Astrocyte (in vitro differentiated cells and primary cell): Measurements from ENCODE around the gene SCUBE1. TPM values are rescaled to one million over a fixed set of nuclear protein-coding genes. Genes with fewer than 3 reads are reported as not detected.
A peak's percentile ranks its signal among the peaks of the same experiment; 100 is the strongest.

Experiments used
- DNase-seq: peaks from one replicate; pipeline ENCODE4 v3.0.0-alpha.2; 2010; ENCODE audit warnings: low read depth
- FAIRE-seq: peaks from 2 replicates; lab custom pipeline; 2011; peaks lifted over from hg19 to GRCh38; lab: Jason Lieb, UNC
- H2AFZ ChIP-seq: 2 replicates; pipeline ENCODE4 v1.6.0; 2012; ENCODE audit warnings: low read depth, low read length, inconsistent platforms
- H3K27ac ChIP-seq: 2 replicates; pipeline ENCODE4 v1.5.1; 2011; ENCODE audit warnings: low read depth, low read length, inconsistent platforms
- H3K27me3 ChIP-seq: 2 replicates; pipeline ENCODE4 v1.6.0; 2011; ENCODE audit warnings: low read length, inconsistent platforms; ENCODE audit not compliant: insufficient read depth
- H3K36me3 ChIP-seq: 2 replicates; pipeline ENCODE4 v1.5.1; 2011; ENCODE audit warnings: low read length, inconsistent platforms; ENCODE audit not compliant: insufficient read depth
- H3K4me1 ChIP-seq: 2 replicates; pipeline ENCODE4 v1.5.1; 2011; ENCODE audit warnings: low read length, inconsistent platforms; ENCODE audit not compliant: insufficient read depth
- H3K4me2 ChIP-seq: 2 replicates; pipeline ENCODE4 v1.6.0; 2012; ENCODE audit warnings: low read length, inconsistent platforms
- H3K4me3 ChIP-seq: 2 replicates; pipeline ENCODE4 v1.5.1; 2011; ENCODE audit warnings: low read depth, mild to moderate bottlenecking, low read length, inconsistent platforms; ENCODE audit not compliant: insufficient read depth
- H3K79me2 ChIP-seq: 2 replicates; pipeline ENCODE4 v1.6.0; 2012; ENCODE audit warnings: mild to moderate bottlenecking, low read length, inconsistent platforms; ENCODE audit not compliant: insufficient read depth
- H3K9ac ChIP-seq: 2 replicates; pipeline ENCODE4 v1.6.0; 2012; ENCODE audit warnings: mild to moderate bottlenecking, low read length, inconsistent platforms
- H3K9me3 ChIP-seq: 2 replicates; pipeline ENCODE4 v1.5.1; 2012; ENCODE audit warnings: low read depth, mild to moderate bottlenecking, low read length, inconsistent platforms; ENCODE audit not compliant: insufficient read depth
- H4K20me1 ChIP-seq: 2 replicates; pipeline ENCODE4 v1.6.0; 2012; ENCODE audit warnings: low read length, inconsistent platforms; ENCODE audit not compliant: insufficient read depth
- H3K27ac Mint-ChIP-seq: one replicate; pipeline ENCODE4 v1.8.0; 2021; ENCODE audit warnings: mild to moderate bottlenecking, mixed read lengths; ENCODE audit not compliant: unreplicated experiment
- H3K27me3 Mint-ChIP-seq: one replicate; pipeline ENCODE4 v1.8.0; 2021; ENCODE audit warnings: low read depth, mixed read lengths; ENCODE audit not compliant: unreplicated experiment
- H3K36me3 Mint-ChIP-seq: one replicate; pipeline ENCODE4 v1.8.0; 2021; ENCODE audit warnings: low read depth, mixed read lengths; ENCODE audit not compliant: unreplicated experiment
- H3K4me1 Mint-ChIP-seq: one replicate; pipeline ENCODE4 v1.8.0; 2021; ENCODE audit warnings: low read depth, mixed read lengths; ENCODE audit not compliant: unreplicated experiment
- H3K4me3 Mint-ChIP-seq: one replicate; pipeline ENCODE4 v1.8.0; 2021; ENCODE audit warnings: mild to moderate bottlenecking, moderate library complexity, mixed read lengths; ENCODE audit not compliant: unreplicated experiment
- H3K9me3 Mint-ChIP-seq: one replicate; pipeline ENCODE4 v1.8.0; 2021; ENCODE audit warnings: mild to moderate bottlenecking, mixed read lengths; ENCODE audit not compliant: unreplicated experiment
- CTCF ChIP-seq: IDR thresholded peaks from 2 replicates; pipeline ENCODE4 v1.5.1; 2011; ENCODE audit warnings: low read depth, mild to moderate bottlenecking, inconsistent platforms, low read length, moderate library complexity; ENCODE audit not compliant: insufficient read depth
- EZH2 ChIP-seq: IDR thresholded peaks from 2 replicates; pipeline ENCODE4 v1.6.1; 2012; ENCODE audit warnings: mild to moderate bottlenecking, low read length, inconsistent platforms; ENCODE audit not compliant: insufficient read depth
- total RNA-seq: library from RNA; stranded (reverse); gene quantifications from 2 replicates; pipeline ENCODE4 v1.2.1, GENCODE V29; 2021

The SCUBE1 gene
- total RNA-seq, 1 donor from 2014 or later: 0.07 TPM

GRCh38 chr22:43341565-43341964, 1.6 kb downstream of the SCUBE1 start:
- no peak overlapping the region for H3K4me3 Mint-ChIP-seq
- H3K9me3 Mint-ChIP-seq: no peaks in the 10 kb centered on the region
- no peak for FAIRE-seq
- DNase-seq: no peak
- Histone ChIP-seq H2AFZ (no peak overlapping the region), H3K9me3 (no peaks in the 10 kb centered on the region), H3K27ac (no peak overlapping the region), H3K27me3 (peaks cover 38% of the 10 kb centered on the region), H3K4me1 (no peaks in the 10 kb centered on the region), H3K9ac (no peak overlapping the region), H3K4me3 (no peak overlapping the region), H3K4me2 (no peak overlapping the region), H3K79me2 (no peaks in the 10 kb centered on the region), H3K36me3 (no peaks in the 10 kb centered on the region), H4K20me1 (no peaks in the 10 kb centered on the region)
- no peak for TF ChIP-seq EZH2
- peak overlapping the region; percentile 12 for H3K27ac Mint-ChIP-seq
- H3K4me1 Mint-ChIP-seq: no peaks in the 10 kb centered on the region
- H3K27me3 Mint-ChIP-seq: peaks cover 65% of the 10 kb centered on the region
- no peaks in the 10 kb centered on the region for H3K36me3 Mint-ChIP-seq

- Histone ChIP-seq H4K20me1 (no peaks in the 10 kb centered on the region), H3K9ac (no peak overlapping the region), H3K27me3 (peaks cover 22% of the 10 kb centered on the region), H3K4me2 (no peak overlapping the region), H3K9me3 (no peaks in the 10 kb centered on the region), H3K4me3 (no peak overlapping the region), H3K36me3 (no peaks in the 10 kb centered on the region), H3K4me1 (no peaks in the 10 kb centered on the region), H2AFZ (no peak overlapping the region), H3K79me2 (no peaks in the 10 kb centered on the region), H3K27ac (no peak overlapping the region)
- Mint-ChIP-seq H3K27ac (no peak overlapping the region), H3K9me3 (peaks cover under 1% of the 10 kb centered on the region), H3K4me1 (no peaks in the 10 kb centered on the region), H3K4me3 (no peak overlapping the region), H3K36me3 (no peaks in the 10 kb centered on the region), H3K27me3 (peaks cover 41% of the 10 kb centered on the region)
- DNase-seq (no peak), FAIRE-seq (no peak)
- no peak for TF ChIP-seq CTCF
- TF ChIP-seq EZH2: no peak
Measured at GRCh38 chr22:43338766-43339345, 4.3 kb downstream of the SCUBE1 start.

GRCh38 chr22:43337946-43338345, 5.2 kb downstream of the SCUBE1 start:
- TF ChIP-seq CTCF (no peak), EZH2 (no peak)
- Histone ChIP-seq H3K27ac (no peak overlapping the region), H3K4me2 (no peak overlapping the region), H3K4me1 (no peaks in the 10 kb centered on the region), H4K20me1 (no peaks in the 10 kb centered on the region), H3K9ac (no peak overlapping the region), H3K4me3 (no peak overlapping the region), H3K27me3 (peaks cover 19% of the 10 kb centered on the region), H3K9me3 (no peaks in the 10 kb centered on the region), H3K36me3 (no peaks in the 10 kb centered on the region), H3K79me2 (no peaks in the 10 kb centered on the region), H2AFZ (no peak overlapping the region)
- Mint-ChIP-seq H3K9me3 (peaks cover 4% of the 10 kb centered on the region), H3K36me3 (no peaks in the 10 kb centered on the region), H3K27ac (no peak overlapping the region), H3K4me1 (no peaks in the 10 kb centered on the region), H3K4me3 (no peak overlapping the region), H3K27me3 (peaks cover 45% of the 10 kb centered on the region)
- no peak for FAIRE-seq
- DNase-seq: no peak
